GM18870 (cell line): Measurements from ENCODE around the gene TUBB2B.

Experiments used
- ATAC-seq: cut with Tn5 transposase; IDR thresholded peaks from one replicate; pipeline ENCODE4 v1.9.1; 2021; ENCODE audit warnings: moderate library complexity; ENCODE audit not compliant: unreplicated experiment

TUBB2B gene

DNA sequence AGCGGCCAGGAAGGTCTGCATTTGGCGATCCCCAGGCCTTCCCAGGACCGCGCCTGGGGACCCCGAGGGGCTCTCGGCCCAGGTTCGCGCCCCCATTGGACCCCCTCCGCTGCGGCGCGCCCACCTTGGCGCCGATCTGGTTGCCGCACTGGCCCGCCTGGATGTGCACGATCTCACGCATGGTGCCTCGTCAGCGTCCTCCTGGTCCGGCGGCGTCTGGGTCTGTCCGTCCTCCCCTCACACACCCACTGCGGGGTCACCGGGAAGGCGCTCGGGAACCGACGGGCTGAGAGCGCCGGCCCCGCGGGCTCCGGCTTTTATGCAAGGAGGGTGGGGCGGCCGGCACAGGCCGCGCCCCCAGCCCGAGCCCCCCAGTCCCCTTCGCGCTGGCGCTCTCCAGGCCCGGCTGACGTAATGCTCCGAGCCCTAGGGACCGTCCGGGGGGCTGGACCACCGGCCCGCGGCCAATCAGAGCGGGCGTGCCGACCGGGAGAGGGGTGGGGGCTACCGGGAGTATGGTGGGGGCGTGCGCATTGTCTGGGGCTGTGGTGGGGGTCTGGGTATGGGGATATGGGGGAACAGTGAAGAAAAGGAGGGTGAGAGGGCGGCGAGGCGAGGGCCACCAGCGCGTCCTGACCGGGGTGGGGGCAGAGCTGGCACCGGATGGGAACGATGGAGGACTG lies at the start of gene TUBB2B:
Gene TUBB2B, minus strand, starts transcription at position 291 of the 683 bp plus-strand sequence. Its CDS starts 110 bp downstream, at position 181.
- no peak for ATAC-seq

DNA sequence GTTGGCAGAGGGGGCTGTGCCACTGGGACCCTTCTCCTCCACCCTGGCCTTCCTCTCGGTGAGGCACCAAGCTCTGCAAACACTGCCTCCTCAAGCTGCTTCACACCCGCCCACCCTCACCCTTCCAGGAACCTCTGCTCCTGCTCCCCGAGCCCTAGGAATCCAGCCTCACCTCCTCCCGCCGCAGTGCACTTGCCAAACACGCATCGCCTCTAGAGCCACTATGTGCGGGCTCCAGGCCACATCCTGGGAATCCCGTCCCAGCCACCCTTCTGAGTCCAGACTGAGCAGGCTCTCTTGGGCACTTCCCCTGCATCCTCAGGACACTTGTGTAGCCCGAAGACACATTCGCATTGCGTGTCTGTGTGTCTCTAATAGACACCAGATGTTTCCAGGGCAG lies 49.8 kb upstream of the TUBB2B start:
- no peak for ATAC-seq

DNA sequence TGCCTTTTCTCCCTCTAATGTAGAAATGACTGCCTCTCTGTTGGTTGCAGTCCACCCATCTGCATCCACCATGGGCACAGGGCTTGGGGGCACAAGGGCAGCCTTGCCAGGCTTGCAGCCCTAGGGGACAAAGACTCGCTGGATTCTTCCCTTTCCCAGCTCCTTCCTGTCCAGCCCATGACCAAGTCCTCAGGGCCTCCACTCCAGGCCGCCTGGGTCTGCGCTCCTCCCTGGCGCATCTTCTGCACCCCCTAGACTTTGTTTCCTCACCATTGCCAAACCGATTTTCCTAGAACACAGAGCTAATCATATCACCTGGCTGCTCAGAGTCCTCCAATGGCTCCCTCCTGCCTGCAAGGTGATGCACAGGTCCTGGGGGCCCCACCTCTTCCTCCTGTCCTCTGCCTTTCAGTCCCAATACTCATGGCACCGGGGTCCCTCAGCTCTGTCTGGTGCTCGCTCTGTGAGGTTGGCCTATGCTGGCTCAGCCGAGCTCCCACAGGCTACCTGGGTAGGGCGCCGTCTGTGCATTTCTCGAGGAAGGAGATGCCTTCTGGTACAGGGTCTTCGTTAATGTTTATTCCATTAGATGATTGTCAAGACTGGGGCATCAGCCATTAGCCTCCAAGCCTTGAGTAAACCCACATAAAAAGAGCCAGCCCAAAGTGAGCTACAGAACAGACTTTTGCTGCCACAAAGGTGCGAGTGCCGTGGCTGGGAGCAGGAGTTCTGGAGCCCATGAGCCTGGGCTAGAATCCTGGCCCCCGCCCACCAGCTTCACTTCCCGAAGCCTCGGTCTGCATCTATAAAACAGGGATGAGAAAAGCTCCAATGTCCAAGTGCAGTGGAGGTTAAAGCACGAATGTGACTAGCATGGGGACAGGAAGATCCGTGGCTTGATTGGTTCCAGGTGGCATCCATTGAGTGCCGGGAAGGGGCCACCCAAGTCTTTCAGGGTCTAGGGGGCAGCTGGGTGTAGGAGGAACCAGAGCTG lies 49.0 kb upstream of the TUBB2B start:
- no peak for ATAC-seq

DNA sequence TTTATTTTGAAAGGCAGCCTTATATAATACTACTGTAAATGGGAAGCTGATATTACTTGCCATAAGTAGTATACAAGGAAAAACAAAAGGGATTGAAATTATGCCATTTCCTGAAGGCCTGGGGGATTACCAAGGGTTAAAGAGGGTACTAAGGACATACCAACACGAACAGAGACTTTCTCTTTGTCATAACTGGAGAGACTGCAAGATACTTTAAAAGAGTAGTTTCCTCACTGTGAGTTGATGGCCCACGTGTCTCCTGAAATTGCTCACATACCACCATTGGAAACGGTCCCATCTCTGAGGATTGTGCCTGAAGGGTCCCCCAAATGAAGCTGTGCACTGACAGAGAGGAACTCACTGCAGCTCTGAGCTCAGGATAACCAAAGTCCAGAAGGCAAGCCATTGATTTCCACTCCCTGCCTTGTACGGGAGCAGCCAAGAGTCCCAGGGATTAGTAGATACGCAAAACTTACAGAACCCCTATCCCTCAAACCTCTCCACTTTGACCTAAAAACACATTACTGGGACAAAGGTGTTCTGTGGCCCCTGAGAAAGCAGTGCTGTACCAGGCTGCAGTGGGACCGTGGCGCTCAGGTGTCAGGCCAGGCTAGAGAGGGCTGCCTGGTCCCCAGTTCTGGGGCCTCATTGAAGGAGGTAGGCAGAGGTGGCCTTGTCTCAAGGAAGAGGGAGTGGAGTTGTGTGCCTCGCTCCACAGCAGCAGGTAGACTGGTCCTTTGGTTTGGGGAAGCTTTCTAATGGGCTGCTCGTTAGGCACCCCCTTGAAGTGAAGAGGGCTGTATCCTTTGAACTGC lies 46.5 kb upstream of the TUBB2B start:
- ATAC-seq = no peak

DNA sequence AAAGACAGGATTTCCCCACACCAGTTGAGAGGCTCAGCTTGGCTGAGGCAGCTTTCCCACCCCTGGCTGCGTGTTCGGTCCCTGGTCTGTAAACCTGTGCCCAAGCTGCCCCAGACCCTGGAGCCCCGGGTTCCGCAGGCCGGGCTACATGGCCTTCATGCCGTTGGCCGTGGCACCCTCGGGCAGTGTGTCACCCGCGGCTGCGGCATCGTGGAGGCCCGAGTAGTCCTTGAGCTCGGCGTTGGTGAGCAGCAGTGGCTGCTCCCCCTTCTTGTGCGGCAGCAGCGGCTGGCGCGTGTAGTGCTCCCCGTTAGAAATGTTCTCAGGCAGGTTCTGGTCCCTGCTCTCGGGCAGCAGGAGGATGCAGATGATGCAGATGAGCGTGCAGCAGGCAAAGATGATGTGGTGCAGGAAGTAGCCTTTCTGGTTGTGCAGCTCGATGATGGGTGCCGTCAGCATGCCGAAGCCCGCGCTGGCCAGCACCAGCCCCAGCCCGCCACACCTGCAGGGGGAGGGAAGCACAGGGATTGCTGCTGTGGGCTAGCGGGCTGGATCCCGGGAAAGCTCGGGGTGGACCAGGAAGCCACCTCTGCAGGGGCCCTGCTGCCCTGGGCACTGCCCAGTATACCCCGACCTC lies 45.6 kb upstream of the TUBB2B start:
- no peak for ATAC-seq

DNA sequence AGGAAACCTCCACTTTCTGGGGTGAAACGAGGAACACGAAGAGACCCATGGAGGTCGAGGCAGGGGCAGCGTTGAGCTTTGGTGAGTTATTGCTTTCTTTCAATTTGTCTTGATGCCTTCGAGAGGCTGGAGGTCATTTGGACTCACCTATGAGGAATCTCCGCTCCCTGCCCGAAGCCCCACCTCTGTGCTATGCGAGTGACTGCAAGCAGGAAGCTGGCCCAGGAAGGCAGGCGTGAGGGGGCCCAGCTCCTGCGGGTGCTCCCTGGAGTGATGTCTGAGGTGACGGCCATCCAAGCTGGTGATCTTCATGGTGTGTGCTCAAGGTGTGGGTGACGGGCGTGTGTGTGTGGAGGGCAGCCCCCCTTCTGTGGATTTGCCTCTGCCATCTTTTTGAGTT lies 44.3 kb upstream of the TUBB2B start:
- no peak for ATAC-seq

DNA sequence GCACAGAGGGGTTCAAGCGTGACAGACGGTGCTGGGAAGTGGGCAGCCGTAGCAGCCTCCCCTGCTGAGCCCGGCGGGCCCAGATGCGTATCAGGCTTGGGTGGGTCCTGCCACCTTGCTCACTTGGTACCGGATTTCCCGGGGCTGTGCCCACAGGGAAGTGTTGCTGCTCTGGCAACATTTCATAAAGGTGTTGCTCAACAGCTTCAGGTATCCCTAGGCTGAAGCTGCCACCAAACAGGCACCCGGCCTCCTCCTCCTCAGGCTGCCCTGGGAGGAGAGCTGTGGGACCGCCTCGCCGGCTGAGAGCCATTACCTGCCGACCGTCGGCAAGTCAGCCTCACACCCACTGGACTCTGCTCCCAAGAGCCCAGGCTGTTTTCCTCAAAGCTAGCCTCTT lies 42.8 kb upstream of the TUBB2B start:
- ATAC-seq = no peak

DNA sequence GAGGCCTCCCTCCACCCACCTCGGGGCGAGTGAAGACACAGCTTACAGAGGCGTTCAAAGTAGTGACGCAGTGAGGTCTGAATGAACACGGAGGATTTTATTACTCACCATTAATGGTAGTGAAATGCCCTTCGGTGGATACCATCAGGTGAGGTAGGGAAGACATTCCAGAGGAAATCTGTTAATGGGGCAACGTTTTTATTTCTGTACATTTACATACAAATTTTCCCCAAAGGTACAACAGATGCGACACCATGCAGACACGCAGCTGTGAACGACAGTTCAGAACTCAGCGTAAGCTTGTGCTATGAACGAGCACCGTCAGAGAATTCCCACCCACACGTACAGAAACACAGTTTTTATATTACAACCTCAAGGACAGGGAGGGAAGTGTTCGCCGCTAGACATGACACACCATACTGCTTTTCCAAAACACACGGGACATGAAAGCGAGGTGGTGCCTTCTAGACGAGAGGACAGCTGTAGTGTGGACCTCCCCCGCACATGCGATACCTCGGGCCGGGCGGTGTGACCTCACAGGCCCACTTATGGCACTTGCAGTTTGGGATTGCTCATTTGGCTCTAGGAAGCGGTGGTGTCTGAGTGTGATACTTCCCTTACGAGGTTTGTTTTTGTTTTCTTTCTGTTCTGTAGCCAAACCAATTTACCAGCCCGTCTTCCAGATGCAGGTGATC lies 42.0 kb upstream of the TUBB2B start:
- no peak for ATAC-seq

DNA sequence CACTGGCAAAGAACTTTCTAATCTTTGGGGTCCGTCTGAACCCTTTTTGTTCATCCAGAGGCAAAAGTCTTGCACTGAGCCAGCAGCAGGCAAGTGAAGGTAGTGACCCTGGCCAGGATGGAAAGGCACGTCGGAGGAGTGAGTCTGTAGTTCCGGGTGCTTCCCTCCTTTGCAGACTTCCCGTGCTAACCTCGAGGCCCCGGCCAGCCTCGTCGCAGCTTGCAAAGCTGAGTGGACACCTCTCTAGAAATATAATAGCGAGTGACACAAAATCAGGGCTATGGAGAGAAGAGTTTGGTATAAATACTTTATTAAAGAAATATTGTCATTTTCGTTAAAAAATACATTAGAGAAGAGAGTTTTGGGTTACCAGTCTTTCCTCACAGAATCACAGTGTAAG lies 41.2 kb upstream of the TUBB2B start:
- ATAC-seq = no peak

DNA sequence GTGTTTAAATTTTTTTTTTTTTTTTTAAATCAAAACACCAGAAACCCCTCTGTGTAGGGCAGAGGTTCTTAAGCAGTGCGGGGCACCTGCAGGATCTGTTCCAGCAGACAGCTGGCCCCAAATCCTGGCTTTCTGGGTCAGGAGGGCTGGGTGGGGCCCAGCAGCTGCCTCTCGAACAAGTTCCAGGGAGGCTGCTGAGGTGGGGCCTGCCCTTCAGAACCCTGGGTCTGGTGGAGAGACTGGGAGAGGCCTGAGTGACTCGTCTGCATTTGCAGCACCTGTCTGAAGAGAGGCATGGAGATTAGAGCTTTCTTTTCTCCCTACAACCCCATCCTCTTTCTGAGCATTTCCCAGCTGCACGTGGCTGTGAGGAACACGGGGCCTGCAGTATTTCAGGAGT lies 39.7 kb upstream of the TUBB2B start:
- ATAC-seq = no peak

DNA sequence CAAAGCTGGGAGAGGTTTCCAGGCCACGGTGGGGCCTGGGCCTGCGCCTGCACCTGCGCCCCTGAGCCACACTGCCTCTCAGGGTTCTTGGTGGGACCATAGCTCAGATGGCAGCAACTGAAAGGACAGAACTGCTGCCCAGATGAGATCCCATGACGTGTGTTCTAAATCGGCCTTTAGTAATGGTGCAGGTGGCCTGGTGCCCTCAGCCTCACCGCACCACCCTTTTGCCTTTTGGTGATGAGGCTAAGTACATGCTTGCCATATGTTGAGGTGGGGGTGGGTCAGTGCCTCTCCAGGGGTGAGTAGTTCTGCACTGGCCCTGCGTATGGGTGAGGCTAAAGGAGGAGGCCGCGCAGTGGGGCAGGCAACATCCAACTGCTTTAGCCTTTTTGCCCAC lies 38.7 kb upstream of the TUBB2B start:
- ATAC-seq = no peak

DNA sequence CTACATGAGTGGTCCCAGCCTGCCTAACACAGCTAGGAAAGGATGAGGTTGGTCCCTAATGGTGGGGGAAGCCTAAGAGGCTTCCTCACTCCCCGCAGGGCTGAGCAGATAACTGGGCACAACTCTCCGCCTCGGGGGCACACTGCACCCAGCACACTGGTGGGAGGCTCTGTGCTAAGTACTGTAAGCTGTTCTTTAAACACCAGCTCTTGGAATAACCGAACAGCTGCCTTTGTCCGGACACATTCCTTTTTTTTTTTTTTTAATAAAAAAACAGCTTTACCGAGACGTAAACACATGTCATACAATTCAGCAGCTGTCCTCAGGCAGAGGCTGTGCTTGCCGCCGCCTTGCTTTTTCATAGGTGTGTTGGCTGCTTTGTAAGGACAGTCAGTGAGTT lies 38.2 kb upstream of the TUBB2B start:
- ATAC-seq = no peak

DNA sequence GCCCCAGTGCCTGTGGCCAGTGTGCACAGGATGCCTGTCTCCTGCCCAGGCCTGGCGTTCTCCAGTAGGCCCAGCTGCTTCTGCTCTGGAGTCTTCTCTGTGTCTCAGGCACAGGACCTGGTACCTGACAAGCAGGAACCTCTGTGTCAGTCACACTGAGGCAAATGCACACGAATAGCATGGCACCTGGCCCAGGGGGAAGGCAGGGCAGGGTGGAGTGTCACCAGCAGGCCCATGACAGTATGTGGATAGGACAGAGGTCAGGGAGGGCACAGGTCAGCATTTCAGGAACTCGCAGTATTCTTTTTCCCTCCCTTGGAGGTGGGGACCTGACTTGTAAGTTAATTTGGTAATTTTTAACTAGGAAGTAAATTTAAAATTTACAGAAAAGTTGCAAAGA lies 36.9 kb upstream of the TUBB2B start:
- no peak for ATAC-seq

DNA sequence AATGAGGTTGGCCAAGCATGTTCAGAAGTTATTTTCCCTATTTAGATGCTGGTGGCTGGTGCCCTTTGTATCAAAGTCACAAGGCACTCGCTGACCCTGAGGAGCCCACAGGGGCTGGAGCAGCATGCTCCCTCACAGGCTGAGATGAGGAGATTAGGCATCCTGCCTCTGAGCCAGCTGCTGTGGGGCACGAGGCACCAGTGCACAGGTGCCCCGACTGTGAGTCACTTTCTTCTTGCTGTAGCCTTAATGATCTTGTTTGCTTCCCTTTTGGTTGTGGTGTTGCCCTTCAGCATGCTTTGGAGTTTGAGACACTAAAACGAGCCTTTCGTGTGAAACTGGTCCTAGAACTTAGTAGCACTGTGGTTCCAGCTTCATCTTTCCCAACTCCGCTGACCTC lies 35.6 kb upstream of the TUBB2B start:
- no peak for ATAC-seq

DNA sequence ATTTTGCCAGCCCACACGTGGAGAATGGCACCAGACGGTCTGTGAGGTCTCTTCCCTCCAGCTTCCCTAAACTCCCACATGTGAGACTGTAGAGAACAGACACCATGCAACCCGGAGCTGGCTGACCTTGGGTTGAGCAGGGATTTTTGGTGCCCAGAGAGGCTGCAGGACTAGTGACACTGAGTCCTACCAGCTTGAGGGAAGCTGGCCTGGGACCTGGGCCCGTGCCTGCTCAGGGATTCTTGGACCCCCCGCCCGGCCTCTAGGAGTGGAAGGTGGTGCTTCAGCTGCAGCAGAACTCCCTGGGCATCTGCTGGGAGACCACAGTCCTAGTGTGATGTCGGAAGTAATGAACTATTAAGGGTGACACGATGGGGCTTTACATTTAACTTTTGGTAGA lies 34.5 kb upstream of the TUBB2B start:
- ATAC-seq = no peak

DNA sequence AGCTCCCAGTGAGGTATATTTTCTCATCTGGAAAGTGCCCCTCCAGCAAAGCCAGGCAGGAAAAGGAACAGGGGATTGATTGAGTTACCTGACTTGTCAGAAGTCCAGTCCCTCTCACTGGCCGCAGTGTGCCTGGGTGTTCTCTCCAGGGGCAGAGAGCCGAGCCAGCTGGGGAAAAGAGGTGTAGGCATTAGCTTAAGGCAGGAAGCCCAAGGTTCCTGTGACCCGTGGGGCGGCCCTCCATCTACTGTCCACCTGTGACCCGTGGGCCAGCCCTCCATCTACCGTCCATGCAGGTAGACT lies 34.0 kb upstream of the TUBB2B start:
- ATAC-seq = no peak

DNA sequence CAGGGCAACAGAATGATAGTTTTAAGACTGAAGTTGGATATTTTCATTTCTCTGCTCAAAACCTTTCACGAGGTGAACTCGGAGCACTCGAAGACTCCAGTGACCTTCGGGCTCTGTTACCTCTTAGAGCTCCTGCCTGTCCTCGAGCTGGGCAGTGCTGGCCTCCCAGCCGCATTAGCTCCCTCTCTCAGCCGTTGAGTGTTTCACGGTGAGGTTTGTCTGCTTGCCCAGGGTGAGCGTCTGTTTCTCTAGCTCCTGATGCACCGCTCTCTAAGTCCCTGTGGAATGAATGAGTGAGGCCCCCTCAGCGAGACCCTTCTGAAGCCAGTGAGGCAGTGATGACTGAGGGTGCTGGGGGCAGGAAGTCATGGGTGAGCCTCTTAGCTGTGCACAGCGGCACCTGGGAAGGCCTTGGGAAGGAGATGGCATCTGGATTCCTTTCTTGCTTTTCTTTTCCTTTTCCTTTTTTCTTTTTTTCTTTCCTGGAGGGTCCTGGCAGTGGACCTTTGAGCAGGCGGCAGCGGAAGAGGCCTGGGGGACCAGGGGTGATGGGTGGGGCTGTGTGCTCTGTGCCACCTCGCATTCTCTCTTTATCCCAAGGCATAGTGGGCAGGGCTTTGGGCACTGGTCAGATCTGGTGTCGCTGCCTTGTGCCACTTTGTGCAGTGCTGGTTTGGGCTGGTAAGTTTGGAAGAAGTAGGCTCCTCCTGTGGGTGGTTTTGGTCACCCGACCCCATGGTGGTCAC lies 33.5 kb upstream of the TUBB2B start:
- no peak for ATAC-seq

DNA sequence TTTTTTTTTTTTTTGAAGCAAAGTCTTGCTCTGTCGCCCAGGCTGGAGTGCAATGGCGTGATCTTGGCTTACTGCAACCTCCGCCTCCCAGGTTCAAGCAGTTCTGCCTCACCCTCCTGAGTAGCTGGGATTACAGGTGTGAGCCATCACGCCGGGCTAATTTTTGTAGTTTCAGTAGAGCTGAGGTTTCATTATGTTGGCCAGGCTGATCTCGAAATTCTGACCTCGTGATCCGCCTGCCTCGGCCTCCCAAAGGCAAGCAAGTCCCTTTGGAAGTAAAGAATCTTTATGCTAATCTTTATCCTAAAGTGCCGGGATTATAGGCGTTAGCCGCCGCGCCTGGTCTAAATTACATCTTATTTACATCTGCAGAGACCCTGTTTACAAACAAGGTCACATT lies 32.8 kb upstream of the TUBB2B start:
- ATAC-seq = no peak

DNA sequence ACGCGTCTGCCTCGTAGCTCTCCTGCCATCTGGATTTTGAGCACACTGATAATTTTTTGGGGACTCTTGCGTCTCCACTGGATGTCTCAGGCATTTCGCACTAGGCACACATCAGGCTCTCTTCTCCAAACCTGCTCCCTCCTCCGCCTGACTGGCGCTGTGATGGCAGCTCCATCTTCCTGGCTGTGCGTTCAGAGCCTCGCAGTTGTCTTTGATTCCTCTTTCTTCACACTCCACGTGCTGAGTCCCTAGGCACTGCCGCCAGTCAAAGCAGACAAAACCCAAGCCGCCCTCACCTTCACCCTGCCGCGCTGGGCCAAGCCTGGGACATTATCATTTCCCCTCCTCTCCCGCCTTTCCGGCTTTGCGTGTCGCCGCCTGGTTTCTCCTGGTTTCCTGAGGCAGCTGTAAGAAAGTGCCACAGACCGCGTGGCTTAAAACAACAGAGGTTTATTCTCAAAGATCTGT lies 32.1 kb upstream of the TUBB2B start:
- ATAC-seq = peak; percentile 29
